Measurements from ENCODE around the gene HIPK4. TPM values are rescaled to one million over a fixed set of nuclear protein-coding genes. Genes with fewer than 3 reads are reported as not detected.

The HIPK4 gene
- total RNA-seq, 1 experiment from 2014 or later, result 0.74 TPM

DNA sequence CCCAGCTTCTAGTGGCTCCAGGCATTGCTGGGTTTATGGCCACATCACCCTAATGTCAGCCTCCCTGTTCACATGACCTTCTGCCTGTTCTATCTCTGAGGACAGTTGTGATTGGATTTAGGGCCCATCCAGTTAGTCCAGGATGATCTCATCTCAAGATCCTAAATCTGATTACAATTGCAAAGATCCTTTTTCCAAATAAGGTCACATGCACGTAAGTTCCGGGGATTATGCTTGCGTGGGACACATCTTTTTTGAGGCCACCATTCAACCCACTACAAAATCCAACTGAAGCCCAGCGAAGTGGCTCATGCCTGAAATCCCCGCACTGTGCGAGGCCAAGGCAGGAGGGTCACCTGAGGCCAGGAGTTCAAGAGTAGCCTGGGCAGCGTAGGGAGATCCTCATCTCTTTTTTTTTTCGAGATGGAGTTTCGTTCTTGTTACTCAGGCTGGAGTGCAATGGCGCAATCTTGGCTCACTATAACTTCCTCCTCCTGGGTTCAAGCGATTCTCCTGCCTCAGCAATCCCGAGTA, 29.2 kb downstream of the HIPK4 start:
- POLR2A ChIA-PET, result interaction anchor here (1.0 kb wide), 1 partner anchor 12 kb away, joined by 3 read pairs; the partner anchor contains the start of genes C19orf47 and PLD3
- ATAC-seq, result no peak
- Histone ChIP-seq H3K36me3 (ENCODE audit: control insufficient read depth in 1 of 2, insufficient read depth in 2 of 2, low read length in 2 of 2) (no peaks in the 10 kb centered on the region), H3K4me3 (replicated peaks in 1 of 2; ENCODE audit: low read depth in 1 of 2, low read length in 2 of 2) (no peak overlapping the region), H3K9ac (ENCODE audit: low read length) (no peak overlapping the region), H2AFZ (ENCODE audit: low read depth, low read length, poor library complexity, severe bottlenecking) (no peak overlapping the region), H3K9me3 (ENCODE audit: control insufficient read depth in 1 of 2, insufficient read depth in 1 of 2, low read depth in 1 of 2, low read length in 2 of 2) (no peaks in the 10 kb centered on the region), H3K27me3 (ENCODE audit: insufficient read depth, low read length) (no peaks in the 10 kb centered on the region), H3K4me1 (ENCODE audit: control insufficient read depth in 1 of 2, insufficient read depth in 2 of 2, low read length in 2 of 2) (no peaks in the 10 kb centered on the region), H4K20me1 (ENCODE audit: insufficient read depth) (no peaks in the 10 kb centered on the region), H3K9me2 (ENCODE audit: insufficient read depth) (no peaks in the 10 kb centered on the region), H3K27ac (ENCODE audit: low read depth, low read length) (no peak overlapping the region), H3K79me2 (ENCODE audit: insufficient read depth, low read length) (no peaks in the 10 kb centered on the region; the same call in none of the 2 replicates), H3K4me2 (ENCODE audit: low read length) (no peak overlapping the region)
- DNase-seq (ENCODE audit: low read depth, low spot score), result no peak
- CTCF ChIA-PET, result no interaction called here
- TF ChIP-seq ZFX (IDR thresholded peaks at IDR 0.05) (no peak), CBX3 (IDR thresholded peaks at IDR 0.05; ENCODE audit: low read depth) (no peak), RAD21 (IDR thresholded peaks at IDR 0.05; ENCODE audit: low read depth) (no peak)
- intact Hi-C loops (cut with micrococcal nuclease), result no loop called here
- RAD21 ChIA-PET (ENCODE audit: low non-redundant PET in 1 of 2, low total read pairs in 2 of 2, uncharacterized antibody in 2 of 2, unreplicated experiment in 2 of 2), result no interaction called here
- BruUV-seq (replicated peaks), result no TSS peak

DNA sequence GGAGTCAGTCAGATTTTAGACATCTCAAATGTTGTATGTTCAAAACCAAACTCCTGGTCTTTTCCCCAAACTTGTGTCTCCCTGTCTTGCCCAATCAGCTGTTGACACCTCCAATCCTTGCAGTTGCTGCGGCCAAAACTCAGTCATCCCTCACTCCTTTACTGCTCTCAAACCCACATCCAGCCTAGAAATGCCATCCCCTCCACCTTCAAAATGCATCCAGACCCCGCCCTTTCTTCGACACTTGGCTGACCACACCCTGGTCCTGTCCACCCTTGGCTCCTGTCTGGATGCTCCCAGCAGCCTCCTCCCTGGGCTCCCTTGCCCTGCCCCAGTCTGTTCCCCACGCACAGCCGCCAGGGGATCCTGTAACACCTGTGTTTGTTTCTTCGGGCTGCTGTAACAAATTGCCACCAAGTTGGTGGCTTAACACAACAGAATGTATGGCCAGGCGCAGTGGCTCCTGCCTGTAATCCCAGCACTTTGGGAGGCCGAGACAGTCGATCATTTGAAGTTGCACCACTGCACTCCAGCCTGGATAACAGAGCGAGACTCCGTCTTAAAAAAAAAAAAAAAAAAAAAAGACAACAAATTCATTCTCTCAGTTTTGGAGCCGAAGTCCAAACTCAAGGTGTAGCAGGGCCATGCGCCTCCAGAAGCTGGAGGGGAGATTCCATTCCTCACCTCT, 29.8 kb downstream of the HIPK4 start:
- CTCF ChIA-PET, result no interaction called here
- POLR2A ChIA-PET, result no interaction called here

More for the DNA sequence above, 29.8 kb downstream of the HIPK4 start:
- Histone ChIP-seq H3K4me3 (replicated peaks in 1 of 2; ENCODE audit: low read depth in 1 of 2, low read length in 2 of 2) (no peak overlapping the region), H4K20me1 (ENCODE audit: insufficient read depth) (no peaks in the 10 kb centered on the region), H3K9ac (ENCODE audit: low read length) (no peak overlapping the region), H3K4me1 (ENCODE audit: control insufficient read depth in 1 of 2, insufficient read depth in 2 of 2, low read length in 2 of 2) (no peaks in the 10 kb centered on the region), H3K79me2 (ENCODE audit: insufficient read depth, low read length) (no peaks in the 10 kb centered on the region; the same call in none of the 2 replicates), H3K9me3 (ENCODE audit: control insufficient read depth in 1 of 2, insufficient read depth in 1 of 2, low read depth in 1 of 2, low read length in 2 of 2) (no peaks in the 10 kb centered on the region), H3K4me2 (ENCODE audit: low read length) (no peak overlapping the region), H3K9me2 (ENCODE audit: insufficient read depth) (no peaks in the 10 kb centered on the region), H3K27me3 (ENCODE audit: insufficient read depth, low read length) (no peaks in the 10 kb centered on the region), H3K36me3 (ENCODE audit: control insufficient read depth in 1 of 2, insufficient read depth in 2 of 2, low read length in 2 of 2) (no peaks in the 10 kb centered on the region), H3K27ac (ENCODE audit: low read depth, low read length) (no peak overlapping the region), H2AFZ (ENCODE audit: low read depth, low read length, poor library complexity, severe bottlenecking) (no peak overlapping the region)
- intact Hi-C loops (cut with micrococcal nuclease), result no loop called here
- RAD21 ChIA-PET (ENCODE audit: low non-redundant PET in 1 of 2, low total read pairs in 2 of 2, uncharacterized antibody in 2 of 2, unreplicated experiment in 2 of 2), result no interaction called here
- TF ChIP-seq RAD21 (IDR thresholded peaks at IDR 0.05; ENCODE audit: low read depth), result no peak
- no peak for TF ChIP-seq ELF1 (IDR thresholded peaks at IDR 0.05; ENCODE audit: borderline replicate concordance, low read depth)
- TF ChIP-seq TCF7L2 (IDR thresholded peaks at IDR 0.05; ENCODE audit: borderline replicate concordance, extremely low read depth, insufficient read depth, insufficient read length), result no peak
- TF ChIP-seq POLR2A (IDR thresholded peaks at IDR 0.05; ENCODE audit: borderline replicate concordance, extremely low read depth, insufficient read depth, insufficient read length), result no peak
- BruUV-seq (replicated peaks), result no TSS peak
- ATAC-seq, result no peak
- DNase-seq (ENCODE audit: low read depth, low spot score), result no peak

Data from HCT116 (cell line).